ENCODE data around the gene EXOC3L4.

DNA sequence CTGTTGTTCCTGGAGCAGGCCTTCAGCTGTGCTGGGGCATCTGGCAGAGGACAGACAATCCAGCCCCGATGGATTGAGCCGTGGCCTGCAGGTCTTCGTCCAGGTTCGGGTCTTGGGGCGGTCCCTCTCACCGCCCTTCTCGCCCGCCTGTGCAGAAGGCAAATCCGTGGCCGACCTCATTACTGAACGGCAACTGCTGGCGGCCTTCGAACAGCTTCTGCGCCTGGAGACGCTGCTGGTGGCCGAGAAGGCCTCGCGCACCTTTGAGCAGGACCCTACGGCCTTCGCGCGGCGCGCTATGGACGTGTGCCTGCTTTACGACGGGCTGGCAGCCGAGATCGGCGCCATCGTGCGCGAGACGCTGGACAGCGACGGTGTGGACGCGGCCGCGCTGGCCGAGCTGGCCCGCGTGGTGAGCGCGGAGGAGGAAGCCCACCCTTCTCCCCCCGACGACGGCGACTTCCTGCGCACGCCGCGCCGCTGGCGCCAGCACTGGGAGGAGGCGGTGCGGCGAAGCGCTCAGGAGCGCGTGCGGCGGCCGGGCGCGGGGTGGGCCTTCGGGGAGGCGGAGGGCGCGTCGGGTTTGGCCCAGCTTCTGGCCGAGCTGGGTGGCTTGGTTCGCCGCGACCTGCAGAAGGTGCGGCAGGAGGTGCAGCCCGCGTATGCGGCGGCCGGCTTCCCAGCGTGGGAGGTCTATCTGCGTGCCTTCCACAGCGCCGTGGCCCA lies 7.6 kb downstream of the EXOC3L4 start:
- TF ChIP-seq POLR2A (IDR thresholded peaks at IDR 0.05): no peak
- TF ChIP-seq EP300 (IDR thresholded peaks at IDR 0.05): no peak
- TF ChIP-seq, protein P1, sequence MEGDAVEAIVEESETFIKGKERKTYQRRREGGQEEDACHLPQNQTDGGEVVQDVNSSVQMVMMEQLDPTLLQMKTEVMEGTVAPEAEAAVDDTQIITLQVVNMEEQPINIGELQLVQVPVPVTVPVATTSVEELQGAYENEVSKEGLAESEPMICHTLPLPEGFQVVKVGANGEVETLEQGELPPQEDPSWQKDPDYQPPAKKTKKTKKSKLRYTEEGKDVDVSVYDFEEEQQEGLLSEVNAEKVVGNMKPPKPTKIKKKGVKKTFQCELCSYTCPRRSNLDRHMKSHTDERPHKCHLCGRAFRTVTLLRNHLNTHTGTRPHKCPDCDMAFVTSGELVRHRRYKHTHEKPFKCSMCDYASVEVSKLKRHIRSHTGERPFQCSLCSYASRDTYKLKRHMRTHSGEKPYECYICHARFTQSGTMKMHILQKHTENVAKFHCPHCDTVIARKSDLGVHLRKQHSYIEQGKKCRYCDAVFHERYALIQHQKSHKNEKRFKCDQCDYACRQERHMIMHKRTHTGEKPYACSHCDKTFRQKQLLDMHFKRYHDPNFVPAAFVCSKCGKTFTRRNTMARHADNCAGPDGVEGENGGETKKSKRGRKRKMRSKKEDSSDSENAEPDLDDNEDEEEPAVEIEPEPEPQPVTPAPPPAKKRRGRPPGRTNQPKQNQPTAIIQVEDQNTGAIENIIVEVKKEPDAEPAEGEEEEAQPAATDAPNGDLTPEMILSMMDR (IDR thresholded peaks at IDR 0.05): no peak

Measured in ovary (tissue), 3 donors.